GM12801 (cell line): ENCODE measurements around the gene TTC21A.

Experiments
- TF ChIP-seq, protein P1 (sequence below): IDR thresholded peaks from one replicate; pipeline ENCODE4 v1.5.1; 2011; ENCODE audit warnings: control low read depth; ENCODE audit not compliant: insufficient read length; ENCODE audit errors: extremely low read depth

Gene TTC21A

DNA sequence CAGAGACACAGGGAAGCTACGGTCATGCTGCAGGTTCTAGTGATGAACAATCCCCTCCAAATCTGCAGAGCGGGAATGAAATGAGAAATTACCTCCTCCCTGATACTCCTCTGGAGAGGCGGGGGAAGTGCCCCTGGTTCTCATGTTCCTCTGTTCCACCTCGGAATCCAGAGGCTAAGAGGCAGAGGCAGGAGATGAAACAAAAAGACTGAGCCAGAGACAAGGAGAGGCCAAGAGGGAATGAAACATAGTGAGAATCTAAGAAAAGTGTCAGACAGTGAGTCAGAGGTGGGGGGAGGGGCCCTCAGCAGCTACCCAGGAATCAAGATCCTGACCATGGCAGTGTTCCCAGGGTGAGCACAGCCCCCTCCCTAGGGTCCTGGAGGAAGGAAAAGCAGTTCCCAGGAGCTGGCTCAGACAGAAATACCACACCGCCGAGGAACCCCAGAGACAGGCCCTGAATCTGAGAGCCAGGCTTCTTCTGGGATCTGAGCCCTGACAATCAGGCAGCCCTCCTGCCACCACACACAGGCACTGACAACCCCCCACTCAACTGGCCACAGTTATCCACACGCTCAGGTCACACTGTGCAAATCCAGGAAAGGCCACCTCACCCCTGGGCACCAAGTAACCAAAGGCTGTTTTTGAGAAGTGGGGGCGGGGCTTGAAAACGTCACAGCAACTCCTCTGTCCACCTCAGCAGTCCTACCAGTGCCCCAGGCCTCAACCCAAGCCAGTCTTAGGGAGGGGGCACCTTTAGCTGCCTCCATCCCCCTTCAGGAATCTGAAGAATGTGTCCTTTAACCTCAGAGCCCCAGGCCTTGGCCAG is 43.5 kb downstream of the TTC21A start:
- TF ChIP-seq, protein P1, sequence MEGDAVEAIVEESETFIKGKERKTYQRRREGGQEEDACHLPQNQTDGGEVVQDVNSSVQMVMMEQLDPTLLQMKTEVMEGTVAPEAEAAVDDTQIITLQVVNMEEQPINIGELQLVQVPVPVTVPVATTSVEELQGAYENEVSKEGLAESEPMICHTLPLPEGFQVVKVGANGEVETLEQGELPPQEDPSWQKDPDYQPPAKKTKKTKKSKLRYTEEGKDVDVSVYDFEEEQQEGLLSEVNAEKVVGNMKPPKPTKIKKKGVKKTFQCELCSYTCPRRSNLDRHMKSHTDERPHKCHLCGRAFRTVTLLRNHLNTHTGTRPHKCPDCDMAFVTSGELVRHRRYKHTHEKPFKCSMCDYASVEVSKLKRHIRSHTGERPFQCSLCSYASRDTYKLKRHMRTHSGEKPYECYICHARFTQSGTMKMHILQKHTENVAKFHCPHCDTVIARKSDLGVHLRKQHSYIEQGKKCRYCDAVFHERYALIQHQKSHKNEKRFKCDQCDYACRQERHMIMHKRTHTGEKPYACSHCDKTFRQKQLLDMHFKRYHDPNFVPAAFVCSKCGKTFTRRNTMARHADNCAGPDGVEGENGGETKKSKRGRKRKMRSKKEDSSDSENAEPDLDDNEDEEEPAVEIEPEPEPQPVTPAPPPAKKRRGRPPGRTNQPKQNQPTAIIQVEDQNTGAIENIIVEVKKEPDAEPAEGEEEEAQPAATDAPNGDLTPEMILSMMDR: no peak

DNA sequence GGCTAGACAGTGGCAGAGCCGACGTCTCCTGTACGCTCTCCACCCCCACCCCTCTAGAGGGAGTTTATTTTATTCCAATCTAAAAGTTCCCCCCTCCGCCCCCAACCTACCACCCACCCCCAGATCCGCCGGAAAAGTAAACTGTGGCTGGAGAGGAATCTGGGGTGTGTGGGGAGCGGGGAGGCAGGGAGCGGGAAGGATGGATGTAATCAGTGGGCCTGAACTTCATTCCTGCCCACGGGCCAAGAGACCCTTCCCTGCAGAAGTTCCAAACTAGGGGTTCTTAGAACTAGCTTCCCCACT is 46.4 kb downstream of the TTC21A start:
- TF ChIP-seq, protein P1: no peak

DNA sequence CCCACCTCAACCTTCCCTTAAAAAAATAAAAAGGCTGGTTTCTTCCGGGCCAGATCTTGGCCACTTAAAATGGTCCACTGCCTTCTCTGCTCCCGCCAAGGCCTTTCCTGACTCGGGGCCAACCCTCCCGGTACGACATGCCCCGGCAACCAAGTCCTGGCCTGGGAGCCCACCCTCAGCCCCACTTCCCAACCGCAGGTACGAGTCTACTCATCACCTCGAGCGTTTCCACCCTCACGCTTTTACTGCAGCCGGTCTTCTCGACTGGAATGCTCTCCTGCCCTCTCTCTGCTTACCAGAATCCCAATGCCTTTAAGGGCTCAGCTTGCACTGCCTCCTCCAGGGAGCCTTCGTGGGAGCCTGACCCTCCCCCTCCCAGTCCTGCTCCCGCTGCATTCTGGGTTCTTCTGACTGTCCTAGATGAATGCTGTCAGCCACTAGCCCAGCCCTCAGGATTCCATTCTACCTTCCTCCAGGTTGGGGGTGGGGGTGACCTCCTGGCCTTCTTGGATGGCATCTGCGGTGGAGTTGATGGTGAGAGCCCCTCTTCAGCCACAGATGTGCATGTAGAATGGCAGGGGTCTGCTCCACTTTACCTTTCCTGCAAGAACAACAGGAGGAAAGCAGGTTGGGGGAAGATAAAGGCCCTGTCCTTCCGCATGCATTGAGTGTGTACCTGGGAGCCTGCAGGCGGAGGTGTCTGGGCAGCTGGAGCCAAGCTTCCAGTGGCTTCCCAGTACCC is 47.0 kb downstream of the TTC21A start:
- TF ChIP-seq, protein P1: no peak

DNA sequence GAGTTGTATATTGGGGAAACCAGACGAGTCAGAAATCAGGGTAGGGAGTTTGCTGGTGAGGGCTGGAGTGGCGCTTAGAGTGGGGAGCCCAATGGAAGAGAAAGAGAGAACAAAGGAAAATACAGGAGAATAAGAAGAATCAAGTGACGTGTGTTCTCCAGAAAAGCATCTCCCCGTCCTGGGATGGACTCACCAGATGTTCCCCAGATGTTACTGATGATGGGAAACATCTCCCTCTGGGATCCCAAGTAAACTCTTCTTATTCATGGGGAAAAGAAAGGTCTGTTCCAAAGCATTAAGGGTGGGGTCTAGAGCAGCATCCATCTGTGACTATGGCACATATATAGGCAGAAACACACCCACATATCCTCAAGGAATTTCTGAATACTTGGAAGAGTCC is 48.9 kb downstream of the TTC21A start:
- TF ChIP-seq, protein P1: no peak

DNA sequence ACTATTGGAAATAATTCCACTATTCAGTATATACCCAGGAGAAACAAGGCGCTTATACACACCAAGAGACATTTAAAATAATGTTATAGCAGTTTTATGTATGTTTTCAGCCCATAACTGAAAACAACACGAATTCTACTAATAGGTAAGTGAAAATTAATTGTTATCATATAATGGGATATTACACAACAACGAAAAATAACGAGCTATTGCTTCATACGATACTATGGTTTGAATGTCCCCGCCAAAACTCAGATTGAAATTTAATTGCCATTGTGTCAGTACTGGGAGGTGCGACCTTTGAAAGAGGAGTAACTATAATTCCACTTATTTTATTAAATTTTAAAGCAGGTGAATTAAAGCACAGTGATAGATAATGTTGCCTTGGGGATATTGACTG is 49.9 kb downstream of the TTC21A start:
- TF ChIP-seq, protein P1: no peak

DNA sequence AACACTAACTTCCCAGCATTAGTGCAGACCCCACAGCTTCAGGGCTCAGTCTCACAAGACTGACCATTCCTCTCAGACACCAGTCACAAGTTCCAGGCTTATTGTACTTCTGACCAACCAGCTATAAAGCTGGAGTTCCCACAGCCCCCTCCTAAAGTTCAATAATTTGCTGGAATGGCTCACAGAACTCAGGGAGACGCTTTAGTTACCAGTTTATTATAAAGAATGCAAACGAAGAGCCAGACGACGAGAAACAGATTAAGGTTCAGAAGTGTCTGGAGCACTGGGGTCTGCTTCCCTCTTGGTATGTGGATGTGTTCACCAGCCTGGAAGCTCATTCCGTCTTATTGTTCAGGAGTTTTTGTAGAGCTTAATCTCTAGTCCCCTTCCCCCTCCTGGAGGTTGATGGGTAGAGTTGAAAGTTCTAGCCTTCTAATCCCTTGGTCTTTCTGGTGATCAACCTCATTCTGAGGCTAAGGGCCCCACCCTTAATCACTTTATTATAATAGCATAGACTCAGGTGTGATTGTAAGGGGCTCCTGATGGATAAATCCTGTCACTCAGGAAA is 50.8 kb downstream of the TTC21A start:
- TF ChIP-seq, protein P1: no peak

DNA sequence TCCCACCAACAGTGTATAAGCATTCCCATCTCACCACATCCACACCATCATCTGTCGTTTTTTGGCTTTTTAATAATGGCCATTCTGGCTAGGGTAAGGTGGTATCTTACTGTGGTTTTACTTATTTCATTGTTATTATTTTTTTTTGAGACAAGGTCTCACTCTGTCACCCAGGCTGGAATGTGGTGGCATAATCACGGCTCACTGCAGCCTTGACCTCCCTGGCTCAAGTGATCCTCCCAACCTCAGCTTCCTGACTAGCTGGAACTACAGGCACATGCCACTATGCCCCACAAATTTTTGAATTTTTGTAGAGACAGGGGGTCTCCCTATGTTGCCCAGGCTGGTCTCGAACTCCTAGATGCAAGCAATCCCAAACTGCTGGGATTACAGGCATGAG is 56.9 kb downstream of the TTC21A start:
- TF ChIP-seq, protein P1: no peak
